ENCODE measurements around the gene AKR7A2. TPM values are rescaled to one million over a fixed set of nuclear protein-coding genes. Genes with fewer than 3 reads are reported as not detected.

Gene AKR7A2
- total and polyA plus RNA-seq, 2 donors (not counting 1 experiment from before 2014, with no cell fraction given): 31.3 to 63.6 TPM

DNA sequence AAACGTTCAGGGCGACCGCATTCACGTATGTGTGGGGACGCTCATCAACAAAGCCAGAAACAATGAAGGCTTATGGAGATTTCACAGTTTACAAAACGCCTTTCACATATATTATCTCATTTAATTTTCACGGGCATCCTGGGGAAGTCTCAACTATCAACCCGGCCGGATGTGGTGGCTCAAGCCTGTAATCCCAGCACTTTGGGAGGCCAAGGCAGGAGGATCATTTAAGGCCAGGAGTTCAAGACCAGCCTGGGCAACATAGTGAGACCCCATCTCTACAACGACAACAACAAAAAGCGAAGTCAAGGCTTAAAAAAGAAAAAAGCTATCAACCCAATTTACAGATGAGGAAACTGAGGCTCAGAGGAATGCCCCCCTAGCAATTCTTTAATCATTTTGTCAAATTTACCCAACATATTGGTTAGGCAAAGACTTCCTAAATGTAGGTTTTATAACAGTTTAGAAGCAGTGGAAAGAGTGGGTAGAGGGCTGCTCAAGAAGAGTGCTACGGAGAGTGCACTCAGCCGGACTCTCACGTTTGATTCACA lies 28.5 kb upstream of the AKR7A2 start:
- Histone ChIP-seq H3K9ac (ENCODE audit: insufficient read depth, low read length) (no peak overlapping the region), H3K9me3 (ENCODE audit: control insufficient read depth, insufficient read depth, low read depth, low read length) (no peaks in the 10 kb centered on the region), H3K4me3 (replicated peaks in 1 of 4; ENCODE audit: control extremely low read depth in 1 of 4, insufficient read depth in 1 of 4, low read depth in 3 of 4, low read length in 4 of 4) (no peak overlapping the region), H3K27me3 (ENCODE audit: control insufficient read depth, insufficient read depth, low read length) (no peaks in the 10 kb centered on the region), H4K20me1 (ENCODE audit: control insufficient read depth, extremely low read depth, insufficient read depth, low read length) (no peaks in the 10 kb centered on the region), H3K4me1 (ENCODE audit: control insufficient read depth, extremely low read depth, insufficient read depth, low read length) (peaks cover 10% of the 10 kb centered on the region), H3K36me3 (ENCODE audit: control insufficient read depth, insufficient read depth, low read length) (peaks cover 33% of the 10 kb centered on the region), H3K27ac (ENCODE audit: insufficient read depth, low read length) (no peak overlapping the region), H2AFZ (ENCODE audit: low read length) (no peak overlapping the region), H3K4me2 (ENCODE audit: extremely low read depth, insufficient read depth, low read length) (no peak overlapping the region), H3K79me2 (ENCODE audit: control insufficient read depth, insufficient read depth, low read length) (no peaks in the 10 kb centered on the region)
- no peak for DNase-seq (ENCODE audit: low read depth in 2 of 2)
- TF ChIP-seq, protein P1, sequence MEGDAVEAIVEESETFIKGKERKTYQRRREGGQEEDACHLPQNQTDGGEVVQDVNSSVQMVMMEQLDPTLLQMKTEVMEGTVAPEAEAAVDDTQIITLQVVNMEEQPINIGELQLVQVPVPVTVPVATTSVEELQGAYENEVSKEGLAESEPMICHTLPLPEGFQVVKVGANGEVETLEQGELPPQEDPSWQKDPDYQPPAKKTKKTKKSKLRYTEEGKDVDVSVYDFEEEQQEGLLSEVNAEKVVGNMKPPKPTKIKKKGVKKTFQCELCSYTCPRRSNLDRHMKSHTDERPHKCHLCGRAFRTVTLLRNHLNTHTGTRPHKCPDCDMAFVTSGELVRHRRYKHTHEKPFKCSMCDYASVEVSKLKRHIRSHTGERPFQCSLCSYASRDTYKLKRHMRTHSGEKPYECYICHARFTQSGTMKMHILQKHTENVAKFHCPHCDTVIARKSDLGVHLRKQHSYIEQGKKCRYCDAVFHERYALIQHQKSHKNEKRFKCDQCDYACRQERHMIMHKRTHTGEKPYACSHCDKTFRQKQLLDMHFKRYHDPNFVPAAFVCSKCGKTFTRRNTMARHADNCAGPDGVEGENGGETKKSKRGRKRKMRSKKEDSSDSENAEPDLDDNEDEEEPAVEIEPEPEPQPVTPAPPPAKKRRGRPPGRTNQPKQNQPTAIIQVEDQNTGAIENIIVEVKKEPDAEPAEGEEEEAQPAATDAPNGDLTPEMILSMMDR (conservative IDR thresholded peaks at IDR 0.05 in 1 of 2, IDR thresholded peaks at IDR 0.05 in 1 of 2; ENCODE audit: low read depth in 1 of 2, low read length in 2 of 2): no peak
- TF ChIP-seq EZH2 (IDR thresholded peaks at IDR 0.05; ENCODE audit: low read length, missing control alignments): no peak

DNA sequence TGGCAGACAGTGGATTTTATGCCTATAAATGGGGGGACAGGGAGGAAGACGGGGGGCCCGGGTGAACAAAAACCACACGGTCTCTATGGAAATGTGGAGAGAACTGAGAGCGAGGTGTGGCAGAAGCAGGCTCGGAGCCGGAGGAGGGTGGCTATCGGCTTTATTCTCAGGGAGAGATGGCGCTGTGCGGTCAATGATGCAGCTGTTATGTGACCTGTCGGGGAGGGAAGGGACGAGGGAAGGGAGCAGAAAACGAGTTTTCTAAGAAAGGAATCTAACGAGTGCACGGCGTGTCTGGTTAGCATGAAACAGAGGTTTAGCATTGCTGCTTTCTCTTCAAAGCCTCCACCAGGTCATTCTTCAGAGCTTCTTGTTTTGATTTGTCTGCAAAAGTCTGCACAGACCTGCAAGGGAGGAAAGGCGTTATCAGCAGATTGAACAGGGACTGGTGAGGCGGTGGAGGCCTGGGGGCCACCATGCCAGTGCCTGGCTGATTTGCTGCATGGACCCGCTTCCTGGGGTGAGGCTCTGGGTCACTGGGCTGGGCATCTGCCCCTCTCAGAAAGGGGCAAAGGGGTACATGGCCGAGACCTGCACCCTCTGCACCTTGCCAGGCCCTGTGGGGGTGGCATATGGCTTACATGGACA lies 27.4 kb upstream of the AKR7A2 start:
- DNase-seq (ENCODE audit: low read depth in 2 of 2): no peak
- no peak overlapping the region for H3K27ac ChIP-seq (ENCODE audit: insufficient read depth, low read length)
- no peak overlapping the region for H3K4me3 ChIP-seq (replicated peaks in 1 of 4; ENCODE audit: control extremely low read depth in 1 of 4, insufficient read depth in 1 of 4, low read depth in 3 of 4, low read length in 4 of 4)
- H4K20me1 ChIP-seq (ENCODE audit: control insufficient read depth, extremely low read depth, insufficient read depth, low read length): no peaks in the 10 kb centered on the region
- H3K4me1 ChIP-seq (ENCODE audit: control insufficient read depth, extremely low read depth, insufficient read depth, low read length): peaks cover 10% of the 10 kb centered on the region
- H2AFZ ChIP-seq (ENCODE audit: low read length): no peak overlapping the region
- TF ChIP-seq, protein P1 (conservative IDR thresholded peaks at IDR 0.05 in 1 of 2, IDR thresholded peaks at IDR 0.05 in 1 of 2; ENCODE audit: low read depth in 1 of 2, low read length in 2 of 2): no peak
- TF ChIP-seq EZH2 (IDR thresholded peaks at IDR 0.05; ENCODE audit: low read length, missing control alignments): no peak
- no peaks in the 10 kb centered on the region for H3K27me3 ChIP-seq (ENCODE audit: control insufficient read depth, insufficient read depth, low read length)
- H3K4me2 ChIP-seq (ENCODE audit: extremely low read depth, insufficient read depth, low read length): no peak overlapping the region
- peaks cover 29% of the 10 kb centered on the region for H3K36me3 ChIP-seq (ENCODE audit: control insufficient read depth, insufficient read depth, low read length)
- no peaks in the 10 kb centered on the region for H3K9me3 ChIP-seq (ENCODE audit: control insufficient read depth, insufficient read depth, low read depth, low read length)
- no peaks in the 10 kb centered on the region for H3K79me2 ChIP-seq (ENCODE audit: control insufficient read depth, insufficient read depth, low read length)
- no peak overlapping the region for H3K9ac ChIP-seq (ENCODE audit: insufficient read depth, low read length)

DNA sequence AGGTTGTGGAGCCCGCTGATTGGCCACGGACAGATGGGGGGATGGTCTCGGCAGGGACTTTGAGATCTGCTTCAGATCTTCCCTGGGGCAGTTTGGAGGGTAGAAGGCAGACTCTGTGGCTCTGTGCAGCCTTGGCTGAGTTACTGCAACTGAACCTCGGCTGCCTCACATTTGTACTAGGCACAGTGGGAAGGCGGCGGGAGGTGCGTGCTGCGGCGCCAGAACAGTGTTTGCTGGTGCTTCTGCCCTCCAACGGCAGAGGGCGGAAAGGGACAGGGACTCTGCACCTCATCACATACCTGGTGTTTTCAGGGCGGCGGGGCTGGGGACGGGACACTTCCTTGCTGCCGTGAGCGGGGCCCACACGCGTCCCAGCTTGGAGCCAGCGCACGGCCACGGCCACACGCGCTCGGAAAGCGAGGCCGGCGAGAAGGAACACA lies 26.4 kb upstream of the AKR7A2 start:
- H3K27me3 ChIP-seq (ENCODE audit: control insufficient read depth, insufficient read depth, low read length): no peaks in the 10 kb centered on the region
- no peak overlapping the region for H3K4me2 ChIP-seq (ENCODE audit: extremely low read depth, insufficient read depth, low read length)
- no peak overlapping the region for H3K4me3 ChIP-seq (replicated peaks in 1 of 4; ENCODE audit: control extremely low read depth in 1 of 4, insufficient read depth in 1 of 4, low read depth in 3 of 4, low read length in 4 of 4)
- no peak overlapping the region for H2AFZ ChIP-seq (ENCODE audit: low read length)
- no peaks in the 10 kb centered on the region for H3K9me3 ChIP-seq (ENCODE audit: control insufficient read depth, insufficient read depth, low read depth, low read length)
- no peaks in the 10 kb centered on the region for H4K20me1 ChIP-seq (ENCODE audit: control insufficient read depth, extremely low read depth, insufficient read depth, low read length)
- H3K36me3 ChIP-seq (ENCODE audit: control insufficient read depth, insufficient read depth, low read length): peaks cover 27% of the 10 kb centered on the region
- no peak for DNase-seq (ENCODE audit: low read depth in 2 of 2)
- no peak overlapping the region for H3K9ac ChIP-seq (ENCODE audit: insufficient read depth, low read length)
- no peak for TF ChIP-seq EZH2 (IDR thresholded peaks at IDR 0.05; ENCODE audit: low read length, missing control alignments)
- TF ChIP-seq, protein P1 (conservative IDR thresholded peaks at IDR 0.05 in 1 of 2, IDR thresholded peaks at IDR 0.05 in 1 of 2; ENCODE audit: low read depth in 1 of 2, low read length in 2 of 2): no peak
- peaks cover 10% of the 10 kb centered on the region for H3K4me1 ChIP-seq (ENCODE audit: control insufficient read depth, extremely low read depth, insufficient read depth, low read length)
- no peaks in the 10 kb centered on the region for H3K79me2 ChIP-seq (ENCODE audit: control insufficient read depth, insufficient read depth, low read length)
- no peak overlapping the region for H3K27ac ChIP-seq (ENCODE audit: insufficient read depth, low read length)

All from fibroblast of lung (primary cell).